Activated CD4-positive, alpha-beta T cell treated with anti-CD3 and anti-CD28 coated beads, Interleukin-10, Interleukin-2, amounts not matched to agents 100 ng/mL and 50 ng/mL, durations not matched to agents 16 hours and 8 hours (primary cell): ENCODE measurements around the gene TRPC3.

Experiments used
- DNase-seq: peaks from one replicate; pipeline ENCODE4 v3.0.0-alpha.2; 2020

The TRPC3 gene

GRCh38 chr4:121869841-121870822 is 81.7 kb downstream of the TRPC3 start, which contains the start of gene BBS7:
TSS of gene BBS7 (minus strand) at chr4:121870474. CDS start at chr4:121870313, 161 bp downstream.
- peak; percentile 98 for DNase-seq

- no peak for DNase-seq
These were observed 88.1 kb downstream of the TRPC3 start for GRCh38 chr4:121863799-121864198.

GRCh38 chr4:121861426-121861825 is 90.4 kb downstream of the TRPC3 start:
- DNase-seq = no peak

GRCh38 chr4:121860121-121860520 is 91.7 kb downstream of the TRPC3 start:
- DNase-seq = no peak

- no peak for DNase-seq
These were observed 100.5 kb downstream of the TRPC3 start for GRCh38 chr4:121851354-121851753.

- DNase-seq = peak; percentile 11
These were observed 105.2 kb downstream of the TRPC3 start for GRCh38 chr4:121846662-121847061.

- DNase-seq = no peak
These were observed 109.0 kb downstream of the TRPC3 start for GRCh38 chr4:121842862-121843261.

GRCh38 chr4:121838136-121838535 is 113.7 kb downstream of the TRPC3 start:
- DNase-seq = no peak

GRCh38 chr4:121829511-121829910 is 122.3 kb downstream of the TRPC3 start:
- no peak for DNase-seq
